AG04450 (cell line): Measurements from ENCODE around the gene ZNF490. TPM values are rescaled to one million over a fixed set of nuclear protein-coding genes. Genes with fewer than 3 reads are reported as not detected.

Experiments
- CTCF ChIA-PET: fragments of 300-600, 350-600 bp; formaldehyde crosslinking; extraction: SDS; loops from one replicate; lab custom pipeline; 2022; ENCODE audit warnings: antibody characterized with exemption, inconsistent platforms; lab: Charles Lee
- POLR2A ChIA-PET: fragments of 350-600 bp; formaldehyde crosslinking; extraction: SDS; loops from one replicate; lab custom pipeline; 2021; ENCODE audit warnings: antibody characterized with exemption, inconsistent platforms; lab: Yijun Ruan, JAX
- DNase-seq: peaks from one replicate; pipeline ENCODE4 v3.0.0-alpha.2; 2011; ENCODE audit warnings: low read depth, low spot score
- H3K27ac ChIP-seq: one replicate; pipeline ENCODE4 v1.5.1; 2012; ENCODE audit warnings: low read depth, low read length, control low read depth
- H3K27me3 ChIP-seq: one replicate; pipeline ENCODE4 v1.6.0; 2012; ENCODE audit warnings: low read length; ENCODE audit not compliant: control insufficient read depth, insufficient read depth
- H3K4me3 ChIP-seq: 2 replicates; pipeline ENCODE4 v1.5.1; 2011; ENCODE audit warnings: mild to moderate bottlenecking, low read depth, low read length, control low read depth
- H3K9me3 ChIP-seq: 2 replicates; pipeline ENCODE4 v1.5.1; 2012; ENCODE audit warnings: low read length; ENCODE audit not compliant: control insufficient read depth, insufficient read depth
- CTCF ChIP-seq: IDR thresholded peaks from 2 replicates; pipeline ENCODE4 v1.5.1; 2011; ENCODE audit warnings: low read depth, low read length, control low read depth, inconsistent platforms
- polyA plus RNA-seq: library from polyadenylated mRNA; depleted of rRNA; stranded (reverse); fragments of >200 nt; gene quantifications from 2 replicates; pipeline ENCODE4 v1.2.3, GENCODE V29; 2011

The ZNF490 gene
- polyA plus RNA-seq, 1 experiment, result 4.3 TPM

- no peak for DNase-seq
- CTCF ChIA-PET, result no interaction called here
- Histone ChIP-seq H3K27me3 (no peaks in the 10 kb centered on the region), H3K9me3 (no peaks in the 10 kb centered on the region; the same call in 1 of the 2 replicates), H3K4me3 (no peak overlapping the region), H3K27ac (no peak overlapping the region)
- POLR2A ChIA-PET, result no interaction called here
- TF ChIP-seq CTCF, result no peak
Observed at GRCh38 chr19:12596485-12596884, 14.1 kb downstream of the ZNF490 start.

GRCh38 chr19:12581100-12581499, 29.5 kb downstream of the ZNF490 start:
- Histone ChIP-seq H3K27ac (no peak overlapping the region), H3K9me3 (peaks cover 57% of the 10 kb centered on the region), H3K4me3 (no peak overlapping the region), H3K27me3 (no peaks in the 10 kb centered on the region)
- no peak for DNase-seq
- TF ChIP-seq CTCF, result no peak
- POLR2A ChIA-PET, result no interaction called here
- CTCF ChIA-PET, result no interaction called here

- ChIA-PET POLR2A (no interaction called here), CTCF (no interaction called here)
- H3K27ac ChIP-seq, result no peak overlapping the region
- TF ChIP-seq CTCF, result no peak
- peak; percentile 49 for DNase-seq
- no peak overlapping the region for H3K4me3 ChIP-seq
- H3K27me3 ChIP-seq, result no peaks in the 10 kb centered on the region
- peaks cover 59% of the 10 kb centered on the region for H3K9me3 ChIP-seq
Observed at GRCh38 chr19:12580180-12580694, 30.4 kb downstream of the ZNF490 start.

- Histone ChIP-seq H3K27ac (no peak overlapping the region), H3K9me3 (peaks cover 61% of the 10 kb centered on the region), H3K27me3 (no peaks in the 10 kb centered on the region), H3K4me3 (no peak overlapping the region)
- no peak for DNase-seq
- no peak for TF ChIP-seq CTCF
- POLR2A ChIA-PET, result no interaction called here
- CTCF ChIA-PET, result interaction anchor here (1.6 kb wide), 1 partner anchor 15 kb away, joined by 4 read pairs; no protein-coding TSS in a partner anchor
Observed at GRCh38 chr19:12578641-12579040, 32.0 kb downstream of the ZNF490 start.

- CTCF ChIA-PET, result interaction anchor here (1.2 kb wide), 1 partner anchor 10 kb away, joined by 7 read pairs; no protein-coding TSS in a partner anchor
- POLR2A ChIA-PET, result no interaction called here
Observed at GRCh38 chr19:12574036-12574435, 36.6 kb downstream of the ZNF490 start.

More at GRCh38 chr19:12574036-12574435, 36.6 kb downstream of the ZNF490 start:
- no peak for TF ChIP-seq CTCF
- no peak for DNase-seq
- H3K27ac ChIP-seq, result no peak overlapping the region
- H3K4me3 ChIP-seq, result no peak overlapping the region
- H3K9me3 ChIP-seq, result peaks cover 25% of the 10 kb centered on the region
- H3K27me3 ChIP-seq, result no peaks in the 10 kb centered on the region
